HCT116 (cell line): ENCODE data around the gene SMARCA2. TPM values are rescaled to one million over a fixed set of nuclear protein-coding genes. Genes with fewer than 3 reads are reported as not detected.

Experiments
- ATAC-seq: fragments of 200-7000 bp; cut with Tn5 transposase; 2 replicates; pipeline ENCODE4 v1.9.1; 2020; ENCODE audit warnings: mild to moderate bottlenecking, moderate library complexity
- BruUV-seq: library from RNA; stranded (reverse); fragments of 400-500 nt; replicated peaks from 2 replicates; lab custom pipeline; 2021; lab: Mats Ljungman, UMichigan
- CTCF ChIA-PET: fragments of 300-600 bp; sonication (Branson Sonifier 250); formaldehyde crosslinking; loops from one replicate; lab custom pipeline; 2021; ENCODE audit warnings: antibody characterized with exemption; lab: Charles Lee
- POLR2A ChIA-PET: fragments of 300-600, 350-600 bp; sonication (Branson Sonifier 250); formaldehyde crosslinking; loops from one replicate; lab custom pipeline; 2021; ENCODE audit warnings: antibody characterized with exemption; lab: Charles Lee
- RAD21 ChIA-PET, 2 experiments: fragments of 300-600 bp; sonication (Branson Sonifier 250); formaldehyde crosslinking; loops; one replicate each; lab custom pipeline; 2023; ENCODE audit warnings: low total read pairs in 2 of 2; ENCODE audit not compliant: uncharacterized antibody in 2 of 2, unreplicated experiment in 2 of 2, low non-redundant PET in 1 of 2; lab: Charles Lee
- DNase-seq: peaks from one replicate; pipeline ENCODE4 v3.0.0-alpha.2; 2010; ENCODE audit warnings: low read depth, low spot score
- H2AFZ ChIP-seq: fragments of 200-600 bp; shearing (Covaris generic), sonication (generic); 2 replicates; pipeline ENCODE4 v1.6.1; 2017; ENCODE audit warnings: low read depth, mixed run types, mixed read lengths, antibody characterized with exemption, low read length; ENCODE audit not compliant: poor library complexity, severe bottlenecking
- H3K27ac ChIP-seq: 2 replicates; pipeline ENCODE4 v1.5.1; 2012; ENCODE audit warnings: low read depth, low read length
- H3K27me3 ChIP-seq: fragments of 200-600 bp; sonication (generic); 2 replicates; pipeline ENCODE4 v1.6.1; 2016; ENCODE audit warnings: mixed run types, low read length, mixed read lengths; ENCODE audit not compliant: insufficient read depth
- H3K36me3 ChIP-seq, 2 experiments: fragments of 200-500 bp in 1 of 2; fragments of 200-600 bp in 1 of 2; sonication (Bioruptor generic) in 1 of 2; sonication (generic) in 1 of 2; 2 replicates each; pipeline versions ENCODE4 v1.5.1 to v1.6.1; 2014 to 2016; ENCODE audit warnings: low read length in 2 of 2, inconsistent platforms in 1 of 2, mixed read lengths in 1 of 2, mixed run types in 1 of 2; ENCODE audit not compliant: insufficient read depth in 2 of 2, control insufficient read depth in 1 of 2
- H3K4me1 ChIP-seq, 2 experiments: fragments of 200-600 bp in 1 of 2; sonication (generic) in 1 of 2; 2 replicates each; pipeline versions ENCODE4 v1.5.1 to v1.6.1; 2012 to 2017; ENCODE audit warnings: low read length in 2 of 2, inconsistent platforms in 1 of 2, mild to moderate bottlenecking in 1 of 2, mixed read lengths in 1 of 2, mixed run types in 1 of 2, moderate library complexity in 1 of 2; ENCODE audit not compliant: insufficient read depth in 2 of 2, control insufficient read depth in 1 of 2
- H3K4me2 ChIP-seq: fragments of 200-600 bp; sonication (generic); 2 replicates; pipeline ENCODE4 v1.6.1; 2017; ENCODE audit warnings: mixed run types, low read length, mixed read lengths
- H3K4me3 ChIP-seq, 2 experiments: fragments of 200-600 bp in 1 of 2; sonication (generic) in 1 of 2; replicated peaks in 1 of 2; 2 replicates each; pipeline ENCODE4 v1.5.1; 2011 to 2016; ENCODE audit warnings: low read length in 2 of 2, control low read depth in 1 of 2, low read depth in 1 of 2, mild to moderate bottlenecking in 1 of 2, mixed read lengths in 1 of 2, mixed run types in 1 of 2
- H3K79me2 ChIP-seq: fragments of 200-600 bp; sonication (generic); 2 replicates; pipeline ENCODE4 v1.6.1; 2017; ENCODE audit warnings: mild to moderate bottlenecking, mixed run types, low read length, moderate library complexity, mixed read lengths; ENCODE audit not compliant: insufficient read depth
- H3K9ac ChIP-seq: fragments of 200-600 bp; sonication (generic); 2 replicates; pipeline ENCODE4 v1.6.1; 2016; ENCODE audit warnings: low read length, mixed read lengths
- H3K9me2 ChIP-seq: fragments of 200-600 bp; sonication (generic), shearing (Covaris generic); 2 replicates; pipeline ENCODE4 v1.6.1; 2017; ENCODE audit warnings: mixed run types, mild to moderate bottlenecking, moderate library complexity; ENCODE audit not compliant: insufficient read depth
- H3K9me3 ChIP-seq, 2 experiments: fragments of 200-500 bp in 1 of 2; fragments of 200-600 bp in 1 of 2; sonication (Bioruptor generic) in 1 of 2; sonication (generic) in 1 of 2; 2 replicates each; pipeline ENCODE4 v1.6.1; 2014 to 2017; ENCODE audit warnings: low read length in 2 of 2, mixed read lengths in 2 of 2, inconsistent platforms in 1 of 2, low read depth in 1 of 2, mild to moderate bottlenecking in 1 of 2, mixed run types in 1 of 2, moderate library complexity in 1 of 2; ENCODE audit not compliant: control insufficient read depth in 1 of 2, insufficient read depth in 1 of 2
- H4K20me1 ChIP-seq: fragments of 200-600 bp; sonication (generic), shearing (Covaris generic); 2 replicates; pipeline ENCODE4 v1.6.1; 2017; ENCODE audit warnings: mixed run types, mild to moderate bottlenecking, moderate library complexity; ENCODE audit not compliant: insufficient read depth
- ATF3 ChIP-seq: IDR thresholded peaks from 2 replicates; pipeline ENCODE4 v1.6.1; 2012
- CBX3 ChIP-seq: IDR thresholded peaks from 2 replicates; pipeline ENCODE4 v1.6.1; 2012; ENCODE audit warnings: low read depth
- CEBPB ChIP-seq: IDR thresholded peaks from 2 replicates; pipeline ENCODE4 v1.6.1; 2012; ENCODE audit warnings: low read depth
- EGR1 ChIP-seq: IDR thresholded peaks from 2 replicates; pipeline ENCODE4 v1.6.1; 2012; ENCODE audit warnings: low read depth
- ELF1 ChIP-seq: IDR thresholded peaks from 2 replicates; pipeline ENCODE4 v1.6.1; 2012; ENCODE audit warnings: low read depth, borderline replicate concordance
- EZH2phosphoT487 ChIP-seq: fragments of 200-600 bp; IDR thresholded peaks from 2 replicates; pipeline ENCODE4 v1.6.1; 2018; ENCODE audit warnings: antibody characterized with exemption, borderline replicate concordance
- JUND ChIP-seq: IDR thresholded peaks from 2 replicates; pipeline ENCODE4 v1.6.1; 2012
- SIN3A ChIP-seq: IDR thresholded peaks from 2 replicates; pipeline ENCODE4 v1.6.1; 2012; ENCODE audit warnings: low read depth
- SP1 ChIP-seq: IDR thresholded peaks from 2 replicates; pipeline ENCODE4 v1.6.1; 2012; ENCODE audit warnings: low read depth
- ZBTB33 ChIP-seq: IDR thresholded peaks from 2 replicates; pipeline ENCODE4 v1.6.1; 2011; ENCODE audit warnings: mild to moderate bottlenecking, low read length, moderate library complexity; ENCODE audit not compliant: insufficient replicate concordance; ENCODE audit errors: extremely low read depth
- ZFX ChIP-seq: fragments of 450-650 bp; IDR thresholded peaks from 2 replicates; pipeline ENCODE4 v1.6.1; 2017
- ZNF274 ChIP-seq: fragments of 200-500 bp; sonication (Bioruptor generic); IDR thresholded peaks from 2 replicates; pipeline ENCODE4 v1.6.1; 2014; ENCODE audit warnings: mild to moderate bottlenecking, low read depth, low read length, inconsistent platforms
- intact Hi-C: fragments of 100-400 bp; cut with micrococcal nuclease; formaldehyde crosslinking; loops from 2 replicates; pipeline ENCODE4 v1.10.0; 2022
- total RNA-seq: library from RNA; stranded (reverse); gene quantifications from one replicate; pipeline ENCODE4 v1.2.1, GENCODE V29; 2021; ENCODE audit not compliant: unreplicated experiment
- TF ChIP-seq, protein P1 (sequence below): IDR thresholded peaks from 2 replicates; pipeline ENCODE4 v1.6.1; 2012; ENCODE audit warnings: low read depth
- TF ChIP-seq, protein P2 (sequence below): IDR thresholded peaks from 2 replicates; pipeline ENCODE4 v1.6.1; 2012

The SMARCA2 gene
- total RNA-seq, 1 experiment from 2014 or later: 14.7 TPM

DNA sequence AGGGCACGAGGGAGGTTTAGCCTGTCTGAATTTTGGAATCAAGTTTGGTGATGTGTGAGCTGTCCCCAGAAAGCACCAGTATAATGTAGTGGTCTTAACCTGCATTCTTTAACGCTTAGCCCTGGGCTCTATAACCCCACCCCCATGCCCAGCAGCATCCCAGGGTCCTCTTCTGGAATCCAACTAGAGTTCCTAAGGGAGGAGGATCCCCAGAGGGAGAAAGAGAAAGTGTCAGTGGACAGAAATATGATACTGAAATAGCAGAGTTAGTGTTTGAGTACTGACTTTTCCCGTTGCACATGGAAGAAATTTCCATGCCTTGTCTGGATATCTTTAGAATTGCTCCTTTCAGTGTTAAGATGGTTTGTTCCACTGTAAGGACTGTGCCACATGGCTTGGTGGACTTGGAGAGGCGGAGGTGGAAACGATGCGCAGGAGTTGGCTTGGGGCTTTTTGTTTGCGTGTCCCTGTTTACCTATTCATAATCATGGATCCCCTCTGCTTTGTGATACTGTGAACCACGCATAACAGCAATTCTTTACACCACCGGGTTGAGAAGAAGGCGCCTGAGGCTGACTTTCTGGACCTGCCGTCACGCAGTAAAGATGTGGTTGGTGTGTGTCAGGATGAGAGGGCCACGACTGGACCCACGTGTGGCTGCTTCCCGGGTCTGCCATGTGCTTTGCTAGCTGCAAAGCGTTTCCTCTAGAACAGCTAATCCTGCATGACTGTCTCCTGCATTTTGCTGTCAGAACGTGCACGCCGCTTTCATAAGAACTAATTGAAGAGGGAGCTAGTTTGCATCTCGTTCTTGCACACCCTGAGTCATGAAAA lies 142.3 kb downstream of the SMARCA2 start:
- H3K4me2 ChIP-seq: no peak overlapping the region
- TF ChIP-seq SP1 (no peak), CEBPB (no peak), EGR1 (no peak), ZNF274 (no peak)
- no peaks in the 10 kb centered on the region for H3K36me3 ChIP-seq
- ATAC-seq: no peak
- H3K4me3 ChIP-seq: no peak overlapping the region
- H3K27ac ChIP-seq: no peak overlapping the region
- H3K9me3 ChIP-seq: no peaks in the 10 kb centered on the region
- H3K79me2 ChIP-seq: no peaks in the 10 kb centered on the region
- no peak overlapping the region for H2AFZ ChIP-seq
- intact Hi-C loops: no loop called here
- H3K4me1 ChIP-seq: no peaks in the 10 kb centered on the region
- ChIA-PET CTCF (no interaction called here), POLR2A (no interaction called here), RAD21 (interaction anchor here in 1 of 2 experiments (0.6 to 0.7 kb wide), 2 partner anchors 11 to 256 kb away, joined by 3 to 4 read pairs; no protein-coding TSS in a partner anchor)
- H4K20me1 ChIP-seq: no peaks in the 10 kb centered on the region
- no TSS peak for BruUV-seq
- H3K9ac ChIP-seq: no peak overlapping the region
- H3K9me2 ChIP-seq: no peaks in the 10 kb centered on the region
- no peak for DNase-seq
- H3K27me3 ChIP-seq: no peaks in the 10 kb centered on the region

- Histone ChIP-seq H3K9me2 (no peaks in the 10 kb centered on the region), H3K4me3 (no peak overlapping the region), H3K9ac (no peak overlapping the region), H3K79me2 (no peaks in the 10 kb centered on the region), H3K27ac (no peak overlapping the region), H4K20me1 (no peaks in the 10 kb centered on the region), H3K4me2 (no peak overlapping the region), H3K27me3 (no peaks in the 10 kb centered on the region), H2AFZ (no peak overlapping the region), H3K4me1 (no peaks in the 10 kb centered on the region), H3K36me3 (no peaks in the 10 kb centered on the region), H3K9me3 (no peaks in the 10 kb centered on the region)
- CTCF ChIA-PET: no interaction called here
- RAD21 ChIA-PET: interaction anchor here in 1 of 2 experiments (0.6 to 0.7 kb wide), 2 partner anchors 11 to 255 kb away, joined by 3 to 4 read pairs; no protein-coding TSS in a partner anchor
- DNase-seq (no peak), ATAC-seq (no peak)
- POLR2A ChIA-PET: no interaction called here
- intact Hi-C loops: no loop called here
- no TSS peak for BruUV-seq
- TF ChIP-seq SP1 (no peak), JUND (no peak), ZBTB33 (no peak), CBX3 (no peak), ZFX (no peak), SIN3A (no peak), ELF1 (no peak), CEBPB (no peak), EZH2phosphoT487 (no peak), ATF3 (no peak)
- TF ChIP-seq, protein P1, sequence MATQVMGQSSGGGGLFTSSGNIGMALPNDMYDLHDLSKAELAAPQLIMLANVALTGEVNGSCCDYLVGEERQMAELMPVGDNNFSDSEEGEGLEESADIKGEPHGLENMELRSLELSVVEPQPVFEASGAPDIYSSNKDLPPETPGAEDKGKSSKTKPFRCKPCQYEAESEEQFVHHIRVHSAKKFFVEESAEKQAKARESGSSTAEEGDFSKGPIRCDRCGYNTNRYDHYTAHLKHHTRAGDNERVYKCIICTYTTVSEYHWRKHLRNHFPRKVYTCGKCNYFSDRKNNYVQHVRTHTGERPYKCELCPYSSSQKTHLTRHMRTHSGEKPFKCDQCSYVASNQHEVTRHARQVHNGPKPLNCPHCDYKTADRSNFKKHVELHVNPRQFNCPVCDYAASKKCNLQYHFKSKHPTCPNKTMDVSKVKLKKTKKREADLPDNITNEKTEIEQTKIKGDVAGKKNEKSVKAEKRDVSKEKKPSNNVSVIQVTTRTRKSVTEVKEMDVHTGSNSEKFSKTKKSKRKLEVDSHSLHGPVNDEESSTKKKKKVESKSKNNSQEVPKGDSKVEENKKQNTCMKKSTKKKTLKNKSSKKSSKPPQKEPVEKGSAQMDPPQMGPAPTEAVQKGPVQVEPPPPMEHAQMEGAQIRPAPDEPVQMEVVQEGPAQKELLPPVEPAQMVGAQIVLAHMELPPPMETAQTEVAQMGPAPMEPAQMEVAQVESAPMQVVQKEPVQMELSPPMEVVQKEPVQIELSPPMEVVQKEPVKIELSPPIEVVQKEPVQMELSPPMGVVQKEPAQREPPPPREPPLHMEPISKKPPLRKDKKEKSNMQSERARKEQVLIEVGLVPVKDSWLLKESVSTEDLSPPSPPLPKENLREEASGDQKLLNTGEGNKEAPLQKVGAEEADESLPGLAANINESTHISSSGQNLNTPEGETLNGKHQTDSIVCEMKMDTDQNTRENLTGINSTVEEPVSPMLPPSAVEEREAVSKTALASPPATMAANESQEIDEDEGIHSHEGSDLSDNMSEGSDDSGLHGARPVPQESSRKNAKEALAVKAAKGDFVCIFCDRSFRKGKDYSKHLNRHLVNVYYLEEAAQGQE: no peak
- TF ChIP-seq, protein P2, sequence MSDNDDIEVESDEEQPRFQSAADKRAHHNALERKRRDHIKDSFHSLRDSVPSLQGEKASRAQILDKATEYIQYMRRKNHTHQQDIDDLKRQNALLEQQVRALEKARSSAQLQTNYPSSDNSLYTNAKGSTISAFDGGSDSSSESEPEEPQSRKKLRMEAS: no peak
Measured at GRCh38 chr9:2158111-2158610, 143.0 kb downstream of the SMARCA2 start.
